ENCODE results near the gene RPH3AL.

The RPH3AL gene

DNA sequence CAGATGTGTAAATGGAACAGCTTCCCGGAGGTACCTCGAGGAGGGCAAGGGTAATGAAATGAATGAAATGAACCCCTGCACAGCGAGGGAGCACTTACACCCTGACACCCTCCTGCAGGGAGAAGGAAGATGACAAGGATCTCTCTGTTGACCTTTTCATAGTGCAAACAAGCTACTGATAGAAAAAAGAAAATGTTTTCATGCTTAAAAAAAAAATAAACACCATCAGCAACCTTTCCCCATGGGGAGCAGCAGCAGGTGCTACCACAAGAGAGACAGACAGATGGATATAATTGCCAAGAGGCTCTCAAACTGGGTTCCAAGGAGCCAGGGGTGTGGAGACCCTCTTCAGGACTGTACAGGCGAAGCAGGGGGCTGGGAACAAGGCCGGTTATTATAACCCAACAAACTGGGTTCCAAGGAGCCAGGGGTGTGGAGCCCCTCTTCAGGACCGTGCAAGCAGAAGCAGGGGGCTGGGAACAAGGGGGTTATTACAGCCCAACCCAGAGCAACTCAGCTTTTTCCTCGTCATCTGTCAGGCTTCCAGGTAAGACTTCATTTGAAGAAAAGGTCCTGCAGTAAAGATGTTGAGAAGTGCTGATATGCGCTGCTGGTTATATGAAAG, 718 bp upstream of the RPH3AL start:
- DNase-seq (ENCODE audit: low read depth in 2 of 2) = no peak

DNA sequence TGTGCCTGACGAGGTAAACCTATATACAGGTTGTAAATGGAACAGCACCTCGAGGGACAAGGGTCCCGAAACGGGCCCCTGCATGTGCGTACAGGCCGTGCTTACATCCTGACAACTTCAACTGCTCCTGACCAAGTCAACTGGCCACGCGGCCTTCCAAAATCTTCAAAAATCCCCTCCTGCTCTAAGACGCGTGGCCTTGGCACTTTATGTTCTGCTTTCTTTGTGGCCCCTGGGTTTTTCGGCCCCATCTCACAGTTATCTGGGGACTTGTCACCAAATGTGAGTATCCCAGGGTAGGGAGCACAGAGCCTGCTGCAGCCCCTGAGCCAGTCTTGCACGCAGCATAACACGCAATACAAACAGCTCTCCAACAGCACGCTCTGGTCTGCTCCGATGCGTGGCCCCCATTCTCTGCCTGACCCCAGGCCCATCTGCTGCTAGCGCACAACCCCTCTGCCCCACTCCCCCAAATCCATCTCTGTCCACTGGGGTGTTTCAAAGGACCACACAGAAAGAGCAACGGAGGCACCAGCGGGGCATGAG, 659 bp downstream of the RPH3AL start:
- no peak for DNase-seq (ENCODE audit: low read depth in 2 of 2)

DNA sequence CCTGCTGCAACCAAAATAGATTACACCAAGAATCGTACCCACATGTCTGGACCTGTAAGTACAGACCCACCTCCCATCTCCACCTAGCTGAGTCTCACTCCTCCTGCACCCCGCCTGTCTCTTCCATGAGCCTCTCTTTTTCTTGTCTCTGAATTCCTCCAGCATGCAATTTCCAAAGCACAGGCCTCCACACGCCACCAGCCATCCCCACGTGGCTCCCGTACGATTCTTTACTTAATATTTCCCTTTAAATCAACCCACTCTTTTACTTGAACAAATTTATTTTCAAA, 1.2 kb downstream of the RPH3AL start:
- no peak for DNase-seq (ENCODE audit: low read depth in 2 of 2)

DNA sequence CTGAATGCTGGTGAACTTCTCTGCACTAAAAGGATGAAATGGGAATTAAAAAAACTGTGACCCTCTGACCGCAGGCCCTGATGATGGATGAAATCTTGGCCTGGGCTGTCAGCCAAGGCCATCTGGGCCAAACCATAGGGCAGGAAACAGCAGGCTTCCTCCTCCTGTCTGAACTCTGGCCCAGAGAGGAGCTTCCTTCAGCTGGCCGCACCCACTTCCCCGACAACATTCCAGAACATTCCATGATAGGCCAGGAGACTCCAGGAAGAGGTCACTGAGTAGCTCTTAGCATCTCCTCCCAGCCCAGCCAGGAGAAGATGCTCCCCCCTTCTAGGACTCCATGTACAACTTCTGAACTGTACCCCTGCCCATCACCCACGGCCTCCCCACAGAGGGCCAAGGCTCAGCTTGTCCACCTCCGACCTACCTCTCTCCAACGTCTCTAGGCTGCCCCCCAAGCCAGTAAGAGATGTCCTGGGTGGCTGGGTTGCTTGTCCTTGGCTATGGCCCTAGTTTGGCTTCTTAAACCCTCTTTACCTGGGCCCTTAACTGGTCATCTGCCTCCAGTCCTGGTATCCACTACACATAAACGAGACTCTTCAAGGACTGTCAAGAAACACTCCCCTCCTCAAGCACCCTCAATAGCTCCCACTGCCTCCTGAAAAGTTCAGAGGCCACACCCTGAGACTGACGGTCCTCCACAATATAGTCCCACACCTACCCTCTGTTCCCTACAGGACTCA, 1.7 kb downstream of the RPH3AL start:
- DNase-seq (ENCODE audit: low read depth in 2 of 2) = no peak

DNA sequence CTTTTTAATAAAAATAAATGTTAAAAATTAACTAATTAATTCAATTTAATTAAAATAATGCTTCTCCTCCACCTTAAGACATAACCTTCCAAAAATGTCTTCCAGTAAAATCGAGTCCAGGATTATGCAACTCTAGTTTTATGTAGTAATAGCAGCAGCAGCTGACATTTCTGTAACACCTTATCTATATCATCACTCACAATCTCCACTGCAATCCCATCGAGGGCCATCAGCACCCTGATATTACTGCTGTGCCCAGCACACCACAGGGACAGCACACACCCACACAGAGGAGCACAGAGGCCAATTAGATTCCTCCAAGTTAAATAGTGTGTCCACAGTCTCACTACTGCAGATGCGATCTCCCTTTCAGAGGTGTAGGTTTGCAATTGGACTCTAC, 2.9 kb downstream of the RPH3AL start:
- DNase-seq (ENCODE audit: low read depth in 2 of 2) = no peak

DNA sequence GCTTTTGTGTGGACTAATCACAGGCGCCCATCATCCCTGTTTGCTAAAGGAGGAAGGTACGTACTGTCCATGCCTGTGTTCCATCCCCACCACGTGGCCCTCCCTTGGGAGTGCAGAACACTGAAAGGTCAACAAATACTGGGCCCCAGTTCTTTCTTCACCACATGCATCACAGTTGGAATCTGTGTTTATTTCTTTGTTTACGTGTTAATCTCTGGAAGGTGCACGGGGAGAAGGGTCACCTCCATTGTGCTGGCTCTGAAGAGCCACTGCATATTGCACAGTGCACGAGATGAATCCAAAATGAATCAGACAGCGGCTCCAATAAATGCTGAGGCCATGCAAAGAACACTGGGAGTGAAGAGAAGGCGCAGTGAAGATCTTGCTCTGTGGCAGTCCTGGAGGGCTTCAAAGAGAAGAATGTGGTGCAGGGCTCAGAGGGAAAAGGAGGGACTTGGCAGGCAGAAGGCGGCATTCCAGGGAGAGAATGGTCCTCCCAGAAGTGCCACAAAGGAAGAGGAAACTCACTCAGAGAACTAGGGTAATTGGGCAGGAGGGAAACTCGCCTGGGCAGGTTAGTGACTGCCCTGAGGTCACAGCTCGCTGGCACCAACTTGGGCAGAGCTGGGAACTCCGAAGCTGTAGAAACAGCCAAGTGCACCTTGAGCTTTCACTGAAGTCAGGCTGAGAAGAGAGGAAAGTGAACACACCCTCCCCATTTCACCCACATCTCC, 3.7 kb downstream of the RPH3AL start:
- no peak for DNase-seq (ENCODE audit: low read depth in 2 of 2)

DNA sequence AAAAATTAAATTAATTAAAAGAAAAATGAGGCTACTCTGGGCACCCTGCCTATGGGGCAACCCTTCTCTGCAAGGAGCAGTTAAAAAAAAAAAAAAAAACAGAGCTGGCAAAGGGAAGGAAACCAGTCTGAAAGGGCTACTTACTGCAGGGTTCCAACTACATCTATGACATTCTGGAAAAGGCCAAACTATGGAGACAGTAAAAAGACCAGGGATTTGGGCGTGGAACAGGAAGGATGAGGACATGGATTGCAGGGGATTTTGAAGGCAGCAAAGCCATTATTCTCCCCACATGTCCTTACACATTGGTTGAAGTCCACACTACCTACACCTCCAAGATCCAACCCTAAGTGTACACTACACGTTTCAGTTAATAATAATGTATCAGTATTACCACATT, 4.6 kb downstream of the RPH3AL start:
- no peak for DNase-seq (ENCODE audit: low read depth in 2 of 2)

DNA sequence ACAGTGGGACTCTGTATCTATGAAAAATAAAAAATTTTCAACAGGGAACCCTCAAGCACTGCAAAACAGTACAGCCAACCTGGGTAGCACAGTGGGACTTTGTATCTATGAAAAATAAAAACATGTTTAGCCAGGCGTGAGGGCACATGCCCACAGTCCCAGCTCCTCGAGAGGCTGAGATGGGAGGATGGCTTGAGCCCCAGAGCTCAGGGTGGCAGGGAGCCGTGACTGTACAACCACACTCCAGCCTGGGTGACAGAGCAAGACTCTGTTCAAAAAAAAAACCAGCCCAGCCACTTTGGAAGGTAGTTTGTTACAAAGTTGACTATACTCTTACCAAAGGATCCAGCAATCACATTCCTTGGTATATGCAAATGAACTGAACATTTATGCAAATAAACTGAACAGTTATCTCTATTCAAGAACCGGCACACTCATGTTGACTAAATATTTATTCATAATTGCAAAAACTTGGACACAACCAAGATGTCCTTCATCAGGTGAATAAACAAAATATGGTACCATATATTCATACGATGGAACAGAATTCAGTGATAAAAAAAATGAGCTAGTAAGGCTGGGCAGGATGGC, 5.2 kb downstream of the RPH3AL start:
- DNase-seq (ENCODE audit: low read depth in 2 of 2) = no peak

DNA sequence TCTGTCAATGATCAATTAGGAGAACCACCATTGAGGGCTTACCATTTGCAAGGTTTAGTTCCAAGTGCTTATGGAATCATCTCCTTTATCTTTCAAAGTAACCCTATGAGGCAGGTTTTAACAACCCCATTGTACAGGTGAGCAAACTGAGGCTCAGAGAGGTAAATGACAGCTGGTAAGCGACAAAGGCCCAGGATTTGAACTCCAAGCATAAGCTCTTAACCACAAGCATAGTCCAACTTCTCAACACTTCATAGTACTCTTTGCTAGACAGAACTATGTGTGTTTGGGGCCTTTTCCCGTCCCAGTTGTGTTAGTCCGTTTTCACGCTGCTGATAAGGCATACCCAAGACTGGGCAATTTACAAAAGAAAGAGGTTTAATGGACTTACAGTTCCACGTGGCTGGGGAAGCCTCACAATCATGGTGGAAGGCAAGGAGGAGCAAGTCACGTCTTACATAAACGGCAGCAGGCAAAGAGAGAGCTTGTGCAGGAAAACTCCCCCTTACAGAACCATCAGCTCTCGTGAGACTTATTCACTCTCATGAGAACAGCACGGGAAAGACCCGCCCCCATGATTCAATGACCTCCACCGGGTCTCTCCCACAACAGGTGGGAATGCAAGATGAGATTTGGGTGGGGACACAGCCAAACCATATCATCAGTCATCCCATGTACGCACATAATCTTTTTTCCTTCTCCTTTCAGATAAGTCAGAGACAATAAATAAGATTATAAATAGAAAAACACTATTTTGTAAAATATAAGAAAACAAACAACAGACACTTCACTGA, 6.4 kb downstream of the RPH3AL start:
- DNase-seq (ENCODE audit: low read depth in 2 of 2) = no peak

DNA sequence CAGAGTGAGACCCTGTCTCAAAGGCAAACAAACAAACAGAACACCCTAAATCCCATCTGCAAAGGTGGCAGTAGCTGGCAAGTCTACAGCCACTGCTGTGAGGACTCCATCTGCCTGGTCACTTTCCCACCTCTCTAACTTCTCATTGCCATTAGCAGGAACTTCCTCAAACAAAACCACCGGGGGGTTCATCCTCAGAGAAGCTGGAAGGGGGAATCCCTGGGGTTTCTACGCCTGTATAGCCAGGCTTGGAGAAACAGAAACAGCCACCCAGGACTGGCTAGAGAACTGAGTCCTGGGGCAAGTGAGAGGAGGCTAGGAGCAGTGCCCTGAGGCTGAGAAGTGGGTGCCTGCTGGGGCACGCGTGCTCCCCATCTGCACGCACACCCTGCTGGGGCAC, 7.3 kb downstream of the RPH3AL start:
- no peak for DNase-seq (ENCODE audit: low read depth in 2 of 2)

DNA sequence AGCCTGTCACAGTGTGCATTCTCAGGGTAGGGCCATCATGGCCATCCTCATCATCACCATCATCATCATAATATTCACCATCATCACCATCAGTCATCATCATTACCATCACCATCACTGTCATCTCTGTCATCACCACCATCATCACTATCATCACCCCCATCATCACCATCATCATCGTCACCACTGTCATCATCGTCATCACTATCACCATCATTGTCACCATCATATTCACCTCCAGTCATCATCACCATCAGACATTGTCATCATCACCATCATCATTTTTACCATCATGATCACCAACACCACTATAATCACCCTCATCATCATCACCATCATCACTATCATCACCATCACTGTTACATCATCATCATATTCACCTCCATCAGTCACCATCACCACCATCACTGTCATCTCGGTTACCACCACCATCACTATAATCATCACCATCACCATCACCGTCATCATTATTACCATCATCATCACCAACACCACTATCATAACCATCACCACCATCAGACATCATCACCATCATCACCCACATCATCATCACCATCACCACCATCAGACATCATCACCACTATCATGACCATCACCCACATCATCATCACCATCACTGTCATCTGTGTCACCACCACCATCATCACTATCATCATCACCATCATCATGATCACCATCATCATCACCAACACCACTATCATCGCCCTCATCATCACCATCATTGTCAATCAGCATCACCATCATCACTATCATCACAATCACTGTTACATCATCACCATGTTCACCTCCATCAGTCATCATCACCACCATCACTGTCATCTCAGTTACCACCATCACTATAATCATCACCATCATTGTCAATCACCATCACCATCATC, 8.5 kb downstream of the RPH3AL start:
- DNase-seq (ENCODE audit: low read depth in 2 of 2) = no peak

DNA sequence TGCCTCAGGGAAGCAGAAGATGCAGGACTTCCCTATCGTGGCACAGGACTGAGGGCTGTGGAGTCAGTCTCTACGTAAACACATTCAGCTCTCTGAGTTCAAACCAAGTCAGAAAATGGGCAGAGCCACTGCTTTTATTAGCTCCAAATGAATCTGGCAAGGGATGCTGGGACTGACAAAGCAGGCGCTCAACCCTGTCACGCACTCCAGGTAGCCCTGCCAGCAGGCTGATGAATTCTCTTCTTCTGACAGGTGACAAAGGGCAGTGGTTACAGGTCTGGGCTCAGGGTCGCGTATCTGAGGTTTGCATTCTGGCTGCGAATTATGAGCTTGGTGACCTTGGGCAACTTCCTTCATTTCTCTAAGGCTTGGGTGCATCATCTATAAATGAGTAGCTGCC, 9.4 kb downstream of the RPH3AL start:
- no peak for DNase-seq (ENCODE audit: low read depth in 2 of 2)

DNA sequence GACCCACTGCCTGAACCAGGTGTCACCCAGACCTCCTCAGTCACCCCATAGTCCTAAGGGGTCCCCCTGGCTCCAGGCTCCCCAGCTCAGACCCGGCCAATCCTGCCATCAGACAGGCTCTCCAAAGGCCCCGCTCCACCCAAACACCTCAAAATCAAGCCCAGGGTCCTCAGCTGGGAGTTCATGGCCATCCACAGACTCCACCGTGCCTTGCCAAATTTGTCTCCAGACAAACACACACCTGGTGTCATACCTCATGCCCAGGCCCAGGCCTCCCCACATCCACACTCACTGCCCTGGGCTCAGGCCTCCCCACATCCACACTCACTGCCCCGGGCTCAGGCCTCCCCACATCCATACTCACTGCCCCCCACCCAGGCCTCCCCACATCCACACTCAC, 12.5 kb downstream of the RPH3AL start:
- DNase-seq (ENCODE audit: low read depth in 2 of 2) = no peak

DNA sequence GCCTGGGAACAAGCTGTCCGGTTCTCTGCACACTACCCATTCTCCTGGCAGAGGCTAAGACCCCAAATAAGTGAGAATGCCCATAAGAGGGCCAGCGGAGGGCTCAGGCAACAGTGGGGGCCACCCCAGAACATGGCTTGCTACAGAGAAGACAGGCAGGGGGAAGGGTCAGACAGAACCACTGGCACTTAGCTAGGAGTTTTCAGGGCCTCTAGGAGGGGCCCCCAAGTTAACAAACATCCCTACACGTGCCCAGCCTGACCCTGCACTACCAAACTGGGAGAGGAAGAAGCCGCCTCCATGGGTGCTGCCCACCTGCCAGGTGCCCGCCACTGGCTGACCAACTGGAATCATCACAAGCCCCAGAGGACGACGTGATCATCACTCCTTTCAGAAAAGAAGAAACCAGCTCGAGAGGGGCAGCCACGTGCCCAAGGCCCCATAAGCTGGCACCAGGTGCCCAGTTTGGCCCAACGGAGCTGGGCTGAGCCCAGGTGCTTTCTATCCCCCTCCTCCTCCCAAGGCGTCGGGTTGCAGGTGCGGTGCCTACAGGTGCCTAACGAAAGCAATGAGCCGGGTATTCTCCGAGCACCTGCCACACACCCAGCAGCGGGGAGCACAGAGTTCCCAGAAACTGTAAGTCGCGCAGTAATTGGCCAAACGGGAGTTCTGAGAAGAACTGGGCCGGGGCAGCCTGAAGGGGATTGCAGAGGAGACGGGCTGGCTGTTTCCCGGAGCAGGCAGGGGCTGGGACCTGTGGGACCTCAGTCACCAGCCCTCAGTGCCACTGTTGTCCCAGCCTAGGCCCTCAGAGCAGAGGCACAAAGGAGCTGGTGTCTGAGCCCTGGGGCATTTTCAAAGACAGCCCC, 13.2 kb downstream of the RPH3AL start:
- DNase-seq (ENCODE audit: low read depth in 2 of 2) = no peak

DNA sequence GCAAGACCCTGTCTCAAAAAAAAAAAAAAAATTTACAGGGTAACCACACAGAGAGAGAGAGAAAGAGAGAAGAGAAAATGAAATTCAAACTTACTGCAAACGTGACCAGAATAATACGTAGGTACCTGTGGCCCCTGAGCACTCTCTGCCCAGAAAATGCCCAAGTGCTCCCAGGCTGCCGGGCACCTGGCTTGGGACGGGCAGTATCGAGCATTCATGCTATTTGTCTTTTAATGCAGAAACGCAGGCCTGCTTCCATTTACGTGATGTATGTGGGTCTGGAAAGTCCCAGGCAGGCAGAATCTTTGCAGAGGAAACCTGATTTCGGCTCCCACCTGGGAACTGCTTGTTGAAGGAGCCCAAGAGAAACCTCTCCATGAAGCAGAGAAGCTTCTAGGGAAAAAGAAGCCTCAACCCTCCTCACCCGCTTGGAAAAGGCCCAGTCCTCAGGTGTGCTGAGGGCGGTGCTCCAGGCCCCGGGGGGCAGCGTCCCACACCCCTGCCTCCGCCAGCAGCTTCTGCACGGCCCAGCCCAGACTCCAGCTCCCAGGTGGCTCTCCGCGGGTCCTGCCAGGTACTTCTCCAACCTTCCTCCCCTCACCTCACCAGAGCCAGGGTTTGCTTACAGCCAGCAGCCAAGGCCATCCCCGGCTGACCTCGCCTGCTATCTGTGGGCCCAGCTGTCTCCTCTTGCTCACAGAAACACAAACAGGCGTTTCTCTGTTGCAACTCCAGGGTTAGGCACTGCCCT, 14.0 kb downstream of the RPH3AL start:
- DNase-seq (ENCODE audit: low read depth in 2 of 2) = no peak

DNA sequence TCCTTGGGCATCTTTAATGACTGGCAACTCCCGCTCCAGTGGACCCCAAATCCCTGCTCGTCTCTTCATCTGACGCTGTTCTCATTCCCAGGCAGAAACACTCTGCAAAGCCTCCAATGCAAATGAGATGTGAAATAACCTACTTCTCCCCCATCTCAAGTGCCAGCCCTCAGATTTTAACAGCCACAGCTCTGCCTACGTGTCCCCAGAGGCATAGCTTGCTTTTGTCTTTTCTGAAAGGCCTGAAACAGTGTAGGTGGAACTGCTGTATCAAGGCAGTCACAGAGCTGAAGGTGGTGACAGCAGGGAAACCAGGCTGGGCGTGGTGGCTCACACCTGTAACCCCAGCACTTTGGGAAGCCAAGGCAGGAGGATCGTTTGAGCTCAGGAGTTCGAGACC, 14.7 kb downstream of the RPH3AL start:
- no peak for DNase-seq (ENCODE audit: low read depth in 2 of 2)

DNA sequence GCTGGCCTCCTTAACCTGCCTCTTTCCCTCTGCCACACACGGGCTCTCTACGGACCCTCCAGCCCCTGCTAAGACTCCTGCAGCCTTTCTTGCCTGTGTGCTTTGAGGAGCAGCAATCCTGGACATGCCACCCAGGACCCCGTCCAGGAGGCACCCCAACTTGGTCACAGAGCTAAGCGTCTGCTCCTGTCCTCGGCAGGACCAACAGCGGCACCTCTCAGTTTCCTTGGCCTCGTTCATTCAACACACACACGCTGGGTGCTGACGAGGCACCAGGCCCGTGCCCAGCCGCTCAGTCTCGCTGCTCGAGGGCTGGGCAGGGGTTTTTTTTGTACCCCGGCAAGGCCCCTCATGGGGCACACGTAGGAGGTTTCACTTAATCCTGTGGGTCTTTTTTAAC, 15.2 kb downstream of the RPH3AL start:
- no peak for DNase-seq (ENCODE audit: low read depth in 2 of 2)

DNA sequence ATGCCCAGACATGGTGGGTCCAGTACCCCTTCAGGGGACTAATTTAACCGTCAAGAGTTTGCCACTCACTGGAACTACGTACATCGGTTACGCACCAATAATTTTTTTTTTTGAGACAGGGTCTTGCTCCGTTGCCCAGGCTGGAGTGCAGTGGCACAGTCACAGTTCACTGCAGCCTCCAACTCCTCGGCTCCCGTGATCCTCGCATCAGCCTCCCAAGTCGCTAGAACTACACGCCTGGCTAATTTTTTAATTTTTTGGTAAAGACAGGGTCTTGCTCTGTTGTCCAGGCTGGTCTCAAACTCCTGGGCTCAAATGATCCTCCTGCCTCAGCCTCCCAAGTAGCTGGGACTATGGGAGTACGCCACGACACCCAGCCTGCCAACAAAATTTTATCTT, 15.6 kb downstream of the RPH3AL start:
- no peak for DNase-seq (ENCODE audit: low read depth in 2 of 2)
